Neural progenitor cell (in vitro differentiated cells): ENCODE data around the gene UNC80. TPM values are rescaled to one million over a fixed set of nuclear protein-coding genes. Genes with fewer than 3 reads are reported as not detected.

Experiments used
- DNase-seq: peaks from one replicate; pipeline ENCODE4 v3.0.0-alpha.2; 2016; ENCODE audit warnings: low spot score
- H2AFZ ChIP-seq: fragments of 200-600 bp; sonication (generic); replicated peaks from 2 replicates; pipeline ENCODE4 v1.6.1; 2016; ENCODE audit warnings: antibody characterized with exemption
- H3F3A ChIP-seq: fragments of 200-600 bp; sonication (generic); 2 replicates; pipeline ENCODE4 v1.6.1; 2016; ENCODE audit warnings: antibody characterized with exemption, low read depth
- H3K27ac ChIP-seq: fragments of 200-600 bp; sonication (generic); 2 replicates; pipeline ENCODE4 v1.5.1; 2016; ENCODE audit warnings: mild to moderate bottlenecking
- H3K27me3 ChIP-seq: fragments of 200-600 bp; sonication (generic); 2 replicates; pipeline ENCODE4 v1.6.1; 2016; ENCODE audit warnings: mild to moderate bottlenecking, moderate library complexity
- H3K36me3 ChIP-seq: fragments of 200-600 bp; sonication (generic); 2 replicates; pipeline ENCODE4 v1.5.1; 2016
- H3K4me1 ChIP-seq: fragments of 200-600 bp; sonication (generic); 2 replicates; pipeline ENCODE4 v1.6.1; 2016; ENCODE audit warnings: mixed run types
- H3K4me2 ChIP-seq: fragments of 200-600 bp; sonication (generic); 2 replicates; pipeline ENCODE4 v1.6.1; 2016
- H3K4me3 ChIP-seq: fragments of 200-600 bp; sonication (generic); 2 replicates; pipeline ENCODE4 v1.5.1; 2016
- H3K79me2 ChIP-seq: fragments of 200-600 bp; sonication (generic); 2 replicates; pipeline ENCODE4 v1.6.1; 2016; ENCODE audit warnings: low read depth
- H3K9ac ChIP-seq: fragments of 200-600 bp; sonication (generic); 2 replicates; pipeline ENCODE4 v1.6.1; 2016
- H3K9me3 ChIP-seq: fragments of 200-600 bp; sonication (generic); 2 replicates; pipeline ENCODE4 v1.5.1; 2016; ENCODE audit warnings: low read depth
- H4K20me1 ChIP-seq: fragments of 200-600 bp; sonication (generic); 2 replicates; pipeline ENCODE4 v1.6.1; 2016; ENCODE audit warnings: low read depth
- H3K27ac Mint-ChIP-seq: 3 replicates; pipeline ENCODE4 v1.8.0; 2021; ENCODE audit warnings: mixed read lengths
- H3K27me3 Mint-ChIP-seq: 2 replicates; pipeline ENCODE4 v1.8.0; 2022; ENCODE audit warnings: low read depth, mild to moderate bottlenecking, inconsistent platforms, moderate library complexity, mixed read lengths; ENCODE audit not compliant: insufficient read depth
- H3K36me3 Mint-ChIP-seq: 3 replicates; pipeline ENCODE4 v1.8.0; 2021; ENCODE audit warnings: mixed read lengths
- H3K4me1 Mint-ChIP-seq: 3 replicates; pipeline ENCODE4 v1.8.0; 2021; ENCODE audit warnings: mixed read lengths
- H3K4me3 Mint-ChIP-seq: 3 replicates; pipeline ENCODE4 v1.8.0; 2021; ENCODE audit warnings: mild to moderate bottlenecking, moderate library complexity, mixed read lengths
- H3K9me3 Mint-ChIP-seq: 3 replicates; pipeline ENCODE4 v1.8.0; 2020; ENCODE audit warnings: mixed read lengths
- CTCF ChIP-seq: fragments of 200-600 bp; sonication (generic); IDR thresholded peaks from 2 replicates; pipeline ENCODE4 v1.5.1; 2017; ENCODE audit warnings: antibody characterized with exemption, mild to moderate bottlenecking
- EZH2 ChIP-seq: fragments of 200-600 bp; sonication (generic); IDR thresholded peaks from 2 replicates; pipeline ENCODE4 v1.6.1; 2017; ENCODE audit warnings: antibody characterized with exemption, mild to moderate bottlenecking, moderate library complexity
- EZH2phosphoT487 ChIP-seq: fragments of 200-600 bp; sonication (generic); IDR thresholded peaks from 2 replicates; pipeline ENCODE4 v1.6.1; 2017; ENCODE audit warnings: antibody characterized with exemption
- total RNA-seq: library from RNA; depleted of rRNA; stranded (reverse); fragments of >200 nt; gene quantifications from 2 replicates; pipeline ENCODE4 v1.2.3, GENCODE V29; 2015; ENCODE audit warnings: low replicate concordance

Gene UNC80
- total RNA-seq, 1 donor from 2014 or later: 1.9 TPM

GRCh38 chr2:209970271-209970670 lies 198.6 kb downstream of the UNC80 start:
- H3K9ac ChIP-seq: no peak overlapping the region
- H2AFZ ChIP-seq: no peak overlapping the region
- H3K79me2 ChIP-seq: no peaks in the 10 kb centered on the region
- H4K20me1 ChIP-seq: no peaks in the 10 kb centered on the region
- H3K4me2 ChIP-seq: no peak overlapping the region
- H3K4me1 ChIP-seq: no peaks in the 10 kb centered on the region
- no peak overlapping the region for H3K4me3 ChIP-seq
- TF ChIP-seq EZH2phosphoT487: no peak
- TF ChIP-seq CTCF: no peak
- no peak for TF ChIP-seq EZH2
- H3K27me3 ChIP-seq: no peaks in the 10 kb centered on the region
- Mint-ChIP-seq H3K36me3 (no peaks in the 10 kb centered on the region), H3K9me3 (no peaks in the 10 kb centered on the region), H3K27me3 (no peaks in the 10 kb centered on the region), H3K4me1 (no peaks in the 10 kb centered on the region), H3K27ac (no peak overlapping the region), H3K4me3 (no peak overlapping the region)
- no peaks in the 10 kb centered on the region for H3K36me3 ChIP-seq
- DNase-seq: no peak
- H3K9me3 ChIP-seq: no peaks in the 10 kb centered on the region
- no peaks in the 10 kb centered on the region for H3F3A ChIP-seq
- no peak overlapping the region for H3K27ac ChIP-seq

GRCh38 chr2:209970711-209971110 lies 199.1 kb downstream of the UNC80 start:
- Histone ChIP-seq H3F3A (no peaks in the 10 kb centered on the region), H3K9ac (no peak overlapping the region), H3K27me3 (no peaks in the 10 kb centered on the region), H3K4me3 (no peak overlapping the region), H3K36me3 (no peaks in the 10 kb centered on the region), H3K4me1 (no peaks in the 10 kb centered on the region), H3K4me2 (no peak overlapping the region), H3K9me3 (no peaks in the 10 kb centered on the region), H3K79me2 (no peaks in the 10 kb centered on the region), H4K20me1 (no peaks in the 10 kb centered on the region), H3K27ac (no peak overlapping the region), H2AFZ (no peak overlapping the region)
- no peak overlapping the region for H3K4me3 Mint-ChIP-seq
- no peaks in the 10 kb centered on the region for H3K9me3 Mint-ChIP-seq
- no peaks in the 10 kb centered on the region for H3K36me3 Mint-ChIP-seq
- no peak for TF ChIP-seq EZH2phosphoT487
- no peak for DNase-seq
- no peak overlapping the region for H3K27ac Mint-ChIP-seq
- H3K4me1 Mint-ChIP-seq: no peaks in the 10 kb centered on the region
- no peaks in the 10 kb centered on the region for H3K27me3 Mint-ChIP-seq

GRCh38 chr2:209973328-209973727 lies 201.7 kb downstream of the UNC80 start:
- Mint-ChIP-seq H3K9me3 (no peaks in the 10 kb centered on the region), H3K27ac (no peak overlapping the region), H3K27me3 (no peaks in the 10 kb centered on the region), H3K4me3 (no peak overlapping the region), H3K36me3 (no peaks in the 10 kb centered on the region), H3K4me1 (no peaks in the 10 kb centered on the region)
- TF ChIP-seq EZH2 (no peak), EZH2phosphoT487 (no peak), CTCF (no peak)
- no peak overlapping the region for H3K27ac ChIP-seq
- no peaks in the 10 kb centered on the region for H3K79me2 ChIP-seq
- no peaks in the 10 kb centered on the region for H3K27me3 ChIP-seq
- H3K4me3 ChIP-seq: no peak overlapping the region
- no peak for DNase-seq
- H3K9me3 ChIP-seq: no peaks in the 10 kb centered on the region
- H2AFZ ChIP-seq: no peak overlapping the region
- no peak overlapping the region for H3K4me2 ChIP-seq
- H3K9ac ChIP-seq: no peak overlapping the region
- H3F3A ChIP-seq: no peaks in the 10 kb centered on the region
- H3K4me1 ChIP-seq: no peaks in the 10 kb centered on the region
- no peaks in the 10 kb centered on the region for H3K36me3 ChIP-seq
- H4K20me1 ChIP-seq: no peaks in the 10 kb centered on the region

GRCh38 chr2:209974576-209974975 lies 202.9 kb downstream of the UNC80 start:
- TF ChIP-seq EZH2 (no peak), CTCF (no peak), EZH2phosphoT487 (no peak)
- no peaks in the 10 kb centered on the region for H3K36me3 ChIP-seq
- DNase-seq: no peak
- H2AFZ ChIP-seq: no peak overlapping the region
- H3K4me3 ChIP-seq: no peak overlapping the region
- H3K4me1 Mint-ChIP-seq: no peaks in the 10 kb centered on the region
- no peak overlapping the region for H3K4me2 ChIP-seq
- no peaks in the 10 kb centered on the region for H3K9me3 Mint-ChIP-seq
- no peak overlapping the region for H3K9ac ChIP-seq
- H3K27ac Mint-ChIP-seq: no peak overlapping the region
- no peak overlapping the region for H3K4me3 Mint-ChIP-seq
- no peaks in the 10 kb centered on the region for H3K4me1 ChIP-seq
- no peaks in the 10 kb centered on the region for H3K79me2 ChIP-seq
- no peaks in the 10 kb centered on the region for H4K20me1 ChIP-seq
- H3F3A ChIP-seq: no peaks in the 10 kb centered on the region
- H3K9me3 ChIP-seq: no peaks in the 10 kb centered on the region
- no peaks in the 10 kb centered on the region for H3K27me3 Mint-ChIP-seq
- H3K27me3 ChIP-seq: no peaks in the 10 kb centered on the region
- no peak overlapping the region for H3K27ac ChIP-seq
- no peaks in the 10 kb centered on the region for H3K36me3 Mint-ChIP-seq
